Endodermal cell (in vitro differentiated cells): ENCODE measurements around the gene GMPPB. TPM values are rescaled to one million over a fixed set of nuclear protein-coding genes. Genes with fewer than 3 reads are reported as not detected.
"Not testable (repeated sequence)": the region's sequence is repeated elsewhere in the genome, so short reads cannot be mapped to it uniquely, and the experiment has no call there.

ENCODE experiments used
- DNase-seq: peaks from one replicate; pipeline ENCODE4 v3.0.0-alpha.2; 2017
- H3K27ac ChIP-seq: 2 replicates; pipeline ENCODE4 v1.5.1; 2013; ENCODE audit warnings: mild to moderate bottlenecking, low read depth, low read length, moderate library complexity
- H3K27me3 ChIP-seq: 2 replicates; pipeline ENCODE4 v1.6.1; 2013; ENCODE audit warnings: mild to moderate bottlenecking, low read length, moderate library complexity; ENCODE audit not compliant: insufficient read depth, control insufficient read depth, poor library complexity, severe bottlenecking
- H3K36me3 ChIP-seq: 2 replicates; pipeline ENCODE4 v1.7.0; 2013; ENCODE audit warnings: mild to moderate bottlenecking, low read length, moderate library complexity; ENCODE audit not compliant: control insufficient read depth, insufficient read depth
- H3K4me1 ChIP-seq: one replicate; pipeline ENCODE4 v1.7.0; 2013; ENCODE audit warnings: low read length; ENCODE audit not compliant: control insufficient read depth, insufficient read depth
- H3K4me3 ChIP-seq: 2 replicates; pipeline ENCODE4 v1.5.1; 2013; ENCODE audit warnings: mild to moderate bottlenecking, low read length, moderate library complexity
- H3K9ac ChIP-seq: 2 replicates; pipeline ENCODE4 v1.6.1; 2013; ENCODE audit warnings: mild to moderate bottlenecking, low read length, moderate library complexity; ENCODE audit not compliant: poor library complexity, severe bottlenecking; ENCODE audit errors: extremely low read depth
- H3K9me3 ChIP-seq: 2 replicates; pipeline ENCODE4 v1.6.1; 2013; ENCODE audit warnings: mild to moderate bottlenecking, low read length, moderate library complexity; ENCODE audit not compliant: control insufficient read depth
- H3K27ac Mint-ChIP-seq: 2 replicates; pipeline ENCODE4 v1.8.0; 2020; ENCODE audit warnings: mixed read lengths
- H3K27me3 Mint-ChIP-seq: 2 replicates; pipeline ENCODE4 v1.8.0; 2021; ENCODE audit warnings: mild to moderate bottlenecking, mixed read lengths; ENCODE audit not compliant: insufficient read depth
- H3K36me3 Mint-ChIP-seq: 2 replicates; pipeline ENCODE4 v1.8.0; 2020; ENCODE audit warnings: low read depth, mixed read lengths
- H3K4me1 Mint-ChIP-seq: 2 replicates; pipeline ENCODE4 v1.8.0; 2020; ENCODE audit warnings: mixed read lengths
- H3K4me3 Mint-ChIP-seq: 2 replicates; pipeline ENCODE4 v1.8.0; 2020; ENCODE audit warnings: mild to moderate bottlenecking, moderate library complexity, mixed read lengths
- H3K9me3 Mint-ChIP-seq: 2 replicates; pipeline ENCODE4 v1.8.0; 2020; ENCODE audit warnings: mild to moderate bottlenecking, mixed read lengths
- CTCF ChIP-seq: fragments of 200-600 bp; sonication (generic); conservative IDR thresholded peaks from 2 replicates; pipeline ENCODE4 v1.5.0; 2021; ENCODE audit warnings: antibody characterized with exemption, mild to moderate bottlenecking
- WGBS, 2 experiments: methylation state at CpG; one replicate each; pipeline versions ENCODE4 v1.1.5 to v1.1.7; 2013; ENCODE audit warnings: missing lambda C conversion rate in 2 of 2, mixed read lengths in 1 of 2; ENCODE audit not compliant: insufficient coverage in 1 of 2, insufficient read length in 1 of 2; 5-methylcytosine and 5-hydroxymethylcytosine counted together
- total RNA-seq, 2 donors: library from RNA; stranded (reverse); fragmentation: NEBNext Ultra II Directional in 1 of 2; extraction: Animal tissue kit (Norgen Biotek cat#: 25700) in 1 of 2; gene quantifications; 2 replicates in 1 of 2; 3 replicates in 1 of 2; pipeline ENCODE4 v1.2.1, GENCODE V29; 2021

The GMPPB gene
- total RNA-seq, 2 donors from 2014 or later, result 35.5 to 38.2 TPM

GRCh38 chr3:49686346-49686745 is 37.4 kb downstream of the GMPPB start:
- not testable (repeated sequence) for H3K27me3 Mint-ChIP-seq, H3K9ac ChIP-seq, H3K9me3 ChIP-seq, H3K9me3 Mint-ChIP-seq, H3K27me3 ChIP-seq, H3K4me1 ChIP-seq, H3K27ac ChIP-seq
- Mint-ChIP-seq H3K4me1 (peaks cover 18% of the 10 kb centered on the region), H3K36me3 (peaks cover 22% of the 10 kb centered on the region), H3K4me3 (peak overlapping the region; percentile 65), H3K27ac (peak overlapping the region; percentile 91)
- Histone ChIP-seq H3K4me3 (peak overlapping the region; percentile 69), H3K36me3 (peaks cover 25% of the 10 kb centered on the region)
- DNase-seq, result peak; percentile 96
- WGBS, 2 experiments, result 0 to 3% methylated on average over 6 to 19 of the region's 29 CpGs
- peak; percentile 30 for TF ChIP-seq CTCF

- peaks cover 30% of the 10 kb centered on the region for H3K36me3 ChIP-seq
- WGBS, 2 experiments, result 47 to 69% methylated on average over 10 to 33 of the region's 36 CpGs
- not testable (repeated sequence) for H3K27me3 Mint-ChIP-seq, H3K9me3 Mint-ChIP-seq, H3K4me1 ChIP-seq, H3K27me3 ChIP-seq, H3K9me3 ChIP-seq, H3K9ac ChIP-seq, H3K27ac Mint-ChIP-seq, H3K4me3 ChIP-seq, H3K27ac ChIP-seq
- Mint-ChIP-seq H3K4me3 (peak overlapping the region; percentile 65), H3K36me3 (peaks cover 22% of the 10 kb centered on the region), H3K4me1 (peaks cover 18% of the 10 kb centered on the region)
- peak; percentile 66 for DNase-seq
Observed at GRCh38 chr3:49685846-49686245, 37.9 kb downstream of the GMPPB start.

GRCh38 chr3:49685103-49685502 is 38.6 kb downstream of the GMPPB start:
- H3K27me3 Mint-ChIP-seq, H3K9me3 Mint-ChIP-seq, H3K4me1 ChIP-seq, H3K27me3 ChIP-seq, DNase-seq, H3K9me3 ChIP-seq, H3K27ac ChIP-seq, H3K4me3 ChIP-seq, H3K27ac Mint-ChIP-seq, H3K9ac ChIP-seq: not testable (repeated sequence)
- 99 to 100% methylated on average over 1 to 10 of the region's 10 CpGs for WGBS, 2 experiments
- Mint-ChIP-seq H3K36me3 (peaks cover 28% of the 10 kb centered on the region), H3K4me3 (peak overlapping the region; percentile 65), H3K4me1 (peaks cover 16% of the 10 kb centered on the region)
- H3K36me3 ChIP-seq, result peaks cover 37% of the 10 kb centered on the region

- not testable (repeated sequence) for H3K9me3 Mint-ChIP-seq, H3K27ac Mint-ChIP-seq, H3K9me3 ChIP-seq, H3K4me1 ChIP-seq, H3K4me3 ChIP-seq, H3K9ac ChIP-seq, H3K27me3 ChIP-seq, H3K27me3 Mint-ChIP-seq, H3K27ac ChIP-seq, H3K4me3 Mint-ChIP-seq
- TF ChIP-seq CTCF, result peak; percentile 49
- H3K4me1 Mint-ChIP-seq, result peaks cover 12% of the 10 kb centered on the region
- DNase-seq, result peak; percentile 70
- WGBS, 2 experiments, result 87 to 100% methylated on average over 1 to 2 of the region's 2 CpGs
- peaks cover 44% of the 10 kb centered on the region for H3K36me3 ChIP-seq
- H3K36me3 Mint-ChIP-seq, result peaks cover 33% of the 10 kb centered on the region
Observed at GRCh38 chr3:49684453-49684852, 39.3 kb downstream of the GMPPB start.
